Measurements from ENCODE around the gene POU2F3. TPM values are rescaled to one million over a fixed set of nuclear protein-coding genes. Genes with fewer than 3 reads are reported as not detected.

The POU2F3 gene
- total and polyA plus RNA-seq, 2 of the 8 experiments (the other 6 are each of a cell fraction or from before 2014, with no cell fraction given), result 1.0 to 2.1 TPM

DNA sequence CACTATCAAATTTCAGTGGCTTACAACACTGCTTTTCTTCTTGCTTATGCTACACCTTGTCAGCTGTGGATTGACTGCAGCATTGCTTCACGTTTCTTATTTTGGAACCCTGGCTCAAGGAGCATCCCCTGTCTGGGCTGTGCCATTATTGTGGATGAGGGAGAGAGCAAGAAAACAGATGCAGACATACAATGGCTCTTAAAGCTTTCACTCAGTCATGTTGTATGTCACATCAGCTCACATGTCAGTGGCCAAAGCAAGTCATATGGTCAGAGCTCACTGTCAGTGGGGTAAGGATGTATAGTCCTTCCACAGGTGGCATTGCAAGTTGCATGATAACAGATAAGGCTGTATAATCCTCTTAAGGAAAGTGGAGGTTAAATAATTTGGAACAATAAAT is 106.3 kb downstream of the POU2F3 start:
- H3K79me1 ChIP-seq (ENCODE audit: low read depth, low read length), result peaks cover 3% of the 10 kb centered on the region; the same call in 1 of the 2 replicates
- no peak overlapping the region for H2BK5ac ChIP-seq (ENCODE audit: low read depth, low read length)
- H3K4me3 ChIP-seq (ENCODE audit: extremely low read depth in 1 of 4, insufficient read depth in 2 of 4, low read depth in 3 of 4, low read length in 4 of 4), result no peak overlapping the region
- no peak overlapping the region for H3K14ac ChIP-seq (ENCODE audit: insufficient read length)
- H3K56ac ChIP-seq (replicated peaks; ENCODE audit: insufficient read length, low read depth, low read length), result no peak overlapping the region
- H3K4me2 ChIP-seq (ENCODE audit: insufficient read depth in 1 of 2, low read depth in 2 of 2, low read length in 2 of 2), result no peak overlapping the region
- no peak overlapping the region for H2AFZ ChIP-seq (ENCODE audit: low read length)
- no peak overlapping the region for H2AK5ac ChIP-seq (ENCODE audit: low read depth, low read length)
- no peak overlapping the region for H2BK12ac ChIP-seq (ENCODE audit: low read depth, low read length)
- H3K23ac ChIP-seq (ENCODE audit: insufficient read length), result no peak overlapping the region
- H4K91ac ChIP-seq (replicated peaks; ENCODE audit: insufficient read length, low read length), result no peak overlapping the region
- no peak overlapping the region for H3K27ac ChIP-seq (ENCODE audit: low read depth, low read length)
- TF ChIP-seq HDAC2 (IDR thresholded peaks at IDR 0.05; ENCODE audit: borderline replicate concordance in 1 of 2, low read depth in 2 of 2, low read length in 2 of 2), result no peak
- no peak for TF ChIP-seq CHD2 (IDR thresholded peaks at IDR 0.05; ENCODE audit: low read length)
- TF ChIP-seq JUND (IDR thresholded peaks at IDR 0.05; ENCODE audit: low read length), result no peak
- TF ChIP-seq, protein P1, sequence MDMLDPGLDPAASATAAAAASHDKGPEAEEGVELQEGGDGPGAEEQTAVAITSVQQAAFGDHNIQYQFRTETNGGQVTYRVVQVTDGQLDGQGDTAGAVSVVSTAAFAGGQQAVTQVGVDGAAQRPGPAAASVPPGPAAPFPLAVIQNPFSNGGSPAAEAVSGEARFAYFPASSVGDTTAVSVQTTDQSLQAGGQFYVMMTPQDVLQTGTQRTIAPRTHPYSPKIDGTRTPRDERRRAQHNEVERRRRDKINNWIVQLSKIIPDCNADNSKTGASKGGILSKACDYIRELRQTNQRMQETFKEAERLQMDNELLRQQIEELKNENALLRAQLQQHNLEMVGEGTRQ (IDR thresholded peaks at IDR 0.05; ENCODE audit: low read length), result no peak
- no peak for TF ChIP-seq CTBP2 (IDR thresholded peaks at IDR 0.05; ENCODE audit: borderline replicate concordance, insufficient read depth, insufficient read length, low read length)
- no peak overlapping the region for H4K8ac ChIP-seq (ENCODE audit: extremely low read depth, insufficient read depth, low read length)
- no peaks in the 10 kb centered on the region for H3K36me3 ChIP-seq (ENCODE audit: control insufficient read depth in 2 of 4, insufficient read depth in 4 of 4, low read length in 3 of 4)
- H3K18ac ChIP-seq (ENCODE audit: extremely low read depth, low read length), result no peak overlapping the region
- no peaks in the 10 kb centered on the region for H3K27me3 ChIP-seq (replicated peaks in 1 of 4; ENCODE audit: control insufficient read depth in 3 of 4, extremely low read depth in 1 of 4, insufficient read depth in 3 of 4, low read length in 3 of 4)
- no peak for DNase-seq (ENCODE audit: low read depth in 1 of 2, low spot score in 2 of 2)
- no peak overlapping the region for H4K5ac ChIP-seq (ENCODE audit: insufficient read length, low read depth, low read length)
- H3K9ac ChIP-seq (replicated peaks in 1 of 4; ENCODE audit: extremely low read depth in 1 of 4, low read depth in 3 of 4, low read length in 3 of 4), result no peak overlapping the region
- no peak overlapping the region for H2BK15ac ChIP-seq (ENCODE audit: low read length)
- no peak overlapping the region for H3K4ac ChIP-seq (replicated peaks; ENCODE audit: insufficient read length, low read depth, low read length)
- H3K23me2 ChIP-seq (ENCODE audit: low read depth, low read length), result no peaks in the 10 kb centered on the region
- WGBS, 2 experiments (ENCODE audit: extremely low coverage in 1 of 2, insufficient coverage in 1 of 2, insufficient read length in 1 of 2, insufficient replicate concordance in 2 of 2, low coverage in 1 of 2, low lambda C conversion rate in 2 of 2, missing lambda C conversion rate in 1 of 2), result 74% methylated on average over 1 of the region's 1 CpG; no CpG with 5 or more reads in 1 of the 2 experiments
- peak; percentile 7 for FAIRE-seq
- peaks cover 0 to 5% of the 10 kb centered on the region in 2 experiments for H4K20me1 ChIP-seq (replicated peaks in 1 of 2; ENCODE audit: control insufficient read depth in 1 of 2, insufficient read depth in 2 of 2, low read length in 2 of 2)
- CTCF ChIA-PET (ENCODE audit: partially characterized antibody), result interaction anchor here (0.6 to 0.9 kb wide), 2 partner anchors 84 to 670 kb away, joined by 3 read pairs; no protein-coding TSS in a partner anchor
- H2BK120ac ChIP-seq (replicated peaks; ENCODE audit: low read depth, low read length), result no peak overlapping the region
- H3K79me2 ChIP-seq (ENCODE audit: control insufficient read depth in 1 of 2, insufficient read depth in 2 of 2, low read length in 2 of 2), result peaks cover 0 to 87% of the 10 kb centered on the region in 2 experiments; a peak in 3 of 4 replicates
- no peaks in the 10 kb centered on the region for H3K4me1 ChIP-seq (replicated peaks in 1 of 4; ENCODE audit: control insufficient read depth in 3 of 4, insufficient read depth in 4 of 4, low read length in 3 of 4)
- H3K9me3 ChIP-seq (ENCODE audit: insufficient read depth in 2 of 2, low read depth in 1 of 2, low read length in 1 of 2), result no peaks in the 10 kb centered on the region
- POLR2A ChIA-PET (ENCODE audit: partially characterized antibody), result interaction anchor here (1.7 kb wide), 1 partner anchor 10 kb away, joined by 6 read pairs; the partner anchor contains the start of gene ARHGEF12
- H2BK20ac ChIP-seq (ENCODE audit: low read length), result no peak overlapping the region
